Fibroblast of lung (primary cell): ENCODE data around the gene MAML2. TPM values are rescaled to one million over a fixed set of nuclear protein-coding genes. Genes with fewer than 3 reads are reported as not detected.

Experiments
- DNase-seq, 2 donors: peaks; one replicate each; pipeline versions ENCODE4 v3.0.0 to v3.0.0-alpha.2; 2010; ENCODE audit warnings: low read depth in 2 of 2
- H2AFZ ChIP-seq: 2 replicates; pipeline ENCODE4 v1.5.1; 2012; ENCODE audit warnings: low read length, control low read depth, inconsistent platforms
- H3K27ac ChIP-seq: 2 replicates; pipeline ENCODE4 v1.5.1; 2011; ENCODE audit warnings: low read length, control low read depth; ENCODE audit not compliant: insufficient read depth
- H3K27me3 ChIP-seq: 2 replicates; pipeline ENCODE4 v1.5.1; 2011; ENCODE audit warnings: mild to moderate bottlenecking, low read length; ENCODE audit not compliant: control insufficient read depth, insufficient read depth
- H3K36me3 ChIP-seq: 2 replicates; pipeline ENCODE4 v1.5.1; 2011; ENCODE audit warnings: low read length; ENCODE audit not compliant: control insufficient read depth, insufficient read depth
- H3K4me1 ChIP-seq: 2 replicates; pipeline ENCODE4 v1.5.1; 2011; ENCODE audit warnings: low read length; ENCODE audit not compliant: control insufficient read depth, insufficient read depth; ENCODE audit errors: extremely low read depth
- H3K4me2 ChIP-seq: 2 replicates; pipeline ENCODE4 v1.5.1; 2011; ENCODE audit warnings: low read length, control low read depth; ENCODE audit not compliant: insufficient read depth; ENCODE audit errors: extremely low read depth
- H3K4me3 ChIP-seq, 4 experiments: fragments of 200-600 bp in 1 of 4; sonication (generic) in 1 of 4; replicated peaks in 1 of 4; 2 replicates each; pipeline ENCODE4 v1.5.1; 2011 to 2016; ENCODE audit warnings: low read length in 4 of 4, low read depth in 3 of 4, mild to moderate bottlenecking in 3 of 4, control low read depth in 2 of 4, inconsistent platforms in 1 of 4, mixed read lengths in 1 of 4; ENCODE audit not compliant: insufficient read depth in 1 of 4; ENCODE audit errors: control extremely low read depth in 1 of 4
- H3K79me2 ChIP-seq: 2 replicates; pipeline ENCODE4 v1.5.1; 2012; ENCODE audit warnings: mild to moderate bottlenecking, low read length, inconsistent platforms; ENCODE audit not compliant: control insufficient read depth, insufficient read depth
- H3K9ac ChIP-seq: 2 replicates; pipeline ENCODE4 v1.5.1; 2011; ENCODE audit warnings: mild to moderate bottlenecking, low read length, control low read depth; ENCODE audit not compliant: insufficient read depth
- H3K9me3 ChIP-seq: 2 replicates; pipeline ENCODE4 v1.5.1; 2012; ENCODE audit warnings: low read depth, low read length; ENCODE audit not compliant: control insufficient read depth, insufficient read depth
- H4K20me1 ChIP-seq: 2 replicates; pipeline ENCODE4 v1.5.1; 2011; ENCODE audit warnings: low read length; ENCODE audit not compliant: control insufficient read depth, insufficient read depth; ENCODE audit errors: extremely low read depth
- CTCF ChIP-seq, 2 donors: IDR thresholded peaks in 1 of 2; conservative IDR thresholded peaks in 1 of 2; 1 replicate in 1 of 2; 2 replicates in 1 of 2; pipeline ENCODE4 v1.5.1; 2011 to 2012; ENCODE audit warnings: low read length in 2 of 2, control low read depth in 1 of 2, inconsistent platforms in 1 of 2, low read depth in 1 of 2, mild to moderate bottlenecking in 1 of 2
- EZH2 ChIP-seq: IDR thresholded peaks from 2 replicates; pipeline ENCODE4 v1.5.1; 2012; ENCODE audit warnings: low read length, control low read depth, mild to moderate bottlenecking; ENCODE audit errors: missing control alignments
- polyA plus RNA-seq, 2 donors: library from polyadenylated mRNA; depleted of rRNA in 1 of 2; stranded (reverse) in 1 of 2; unstranded in 1 of 2; fragments of >200 nt; gene quantifications; 2 replicates each; pipeline ENCODE4 v1.2.1, GENCODE V29; 2011 to 2012; ENCODE audit warnings: missing spikeins in 1 of 2
- total RNA-seq: library from RNA; depleted of rRNA; stranded (reverse); fragments of >200 nt; gene quantifications from 2 replicates; pipeline ENCODE4 v1.2.1, GENCODE V29; 2014

The MAML2 gene
- total and polyA plus RNA-seq, 2 donors (not counting 1 experiment from before 2014, with no cell fraction given), result 13.0 to 19.0 TPM

DNA sequence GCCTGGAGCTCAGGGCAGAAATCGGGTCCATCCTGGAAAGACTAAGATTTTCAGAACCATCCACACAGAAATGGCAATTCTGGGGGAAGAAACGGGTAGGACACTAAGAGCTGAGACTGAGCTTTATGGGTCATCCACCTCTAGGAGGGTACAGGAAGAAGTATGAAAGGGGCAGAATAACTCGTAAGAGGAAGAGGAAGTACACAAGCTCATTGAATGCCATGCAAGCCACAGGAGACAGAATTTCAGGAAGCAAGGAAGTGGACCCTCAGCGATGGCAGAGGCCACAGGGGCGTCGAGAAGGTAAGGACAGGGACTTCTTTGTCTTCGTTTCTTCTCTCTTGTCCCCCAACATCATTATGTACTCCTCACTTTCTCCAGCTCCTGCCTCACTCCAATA lies 169.6 kb downstream of the MAML2 start:
- Histone ChIP-seq H3K4me3 (no peak overlapping the region), H2AFZ (no peak overlapping the region), H4K20me1 (no peaks in the 10 kb centered on the region), H3K27me3 (no peaks in the 10 kb centered on the region), H3K27ac (no peak overlapping the region), H3K9ac (no peak overlapping the region), H3K79me2 (no peaks in the 10 kb centered on the region), H3K4me2 (no peak overlapping the region), H3K4me1 (peaks cover 9% of the 10 kb centered on the region), H3K9me3 (no peaks in the 10 kb centered on the region), H3K36me3 (no peaks in the 10 kb centered on the region)
- DNase-seq, result no peak
- no peak for TF ChIP-seq CTCF (conservative IDR thresholded peaks at IDR 0.05 in 1 of 2, IDR thresholded peaks at IDR 0.05 in 1 of 2; ENCODE audit: low read depth in 1 of 2, low read length in 2 of 2)
- TF ChIP-seq EZH2, result no peak

GRCh38 chr11:96172604-96173003 lies 170.4 kb downstream of the MAML2 start:
- Histone ChIP-seq H3K9ac (no peak overlapping the region), H3K79me2 (peaks cover 2% of the 10 kb centered on the region), H3K4me2 (no peak overlapping the region), H3K9me3 (no peaks in the 10 kb centered on the region), H4K20me1 (no peaks in the 10 kb centered on the region), H3K4me3 (no peak overlapping the region), H3K4me1 (peaks cover 11% of the 10 kb centered on the region), H3K27me3 (no peaks in the 10 kb centered on the region), H3K27ac (no peak overlapping the region), H2AFZ (no peak overlapping the region), H3K36me3 (no peaks in the 10 kb centered on the region)
- DNase-seq, result no peak
- TF ChIP-seq CTCF (conservative IDR thresholded peaks at IDR 0.05 in 1 of 2, IDR thresholded peaks at IDR 0.05 in 1 of 2; ENCODE audit: low read depth in 1 of 2, low read length in 2 of 2), result no peak

- H2AFZ ChIP-seq, result no peak overlapping the region
- no peaks in the 10 kb centered on the region for H3K36me3 ChIP-seq
- no peak for DNase-seq
- no peaks in the 10 kb centered on the region for H4K20me1 ChIP-seq
- H3K79me2 ChIP-seq, result peaks cover 5% of the 10 kb centered on the region
- peak overlapping the region; percentile 46 for H3K4me2 ChIP-seq
- H3K9me3 ChIP-seq, result no peaks in the 10 kb centered on the region
- H3K27ac ChIP-seq, result peak overlapping the region; percentile 61
- TF ChIP-seq EZH2 (no peak), CTCF (conservative IDR thresholded peaks at IDR 0.05 in 1 of 2, IDR thresholded peaks at IDR 0.05 in 1 of 2; ENCODE audit: low read depth in 1 of 2, low read length in 2 of 2) (no peak)
- H3K9ac ChIP-seq, result peak overlapping the region; percentile 20
- peaks cover 19% of the 10 kb centered on the region for H3K4me1 ChIP-seq
- H3K27me3 ChIP-seq, result no peaks in the 10 kb centered on the region
- no peak overlapping the region for H3K4me3 ChIP-seq
These were observed 173.7 kb downstream of the MAML2 start for GRCh38 chr11:96169250-96169649.
